Measurements from ENCODE around the gene C5.

Gene C5

DNA sequence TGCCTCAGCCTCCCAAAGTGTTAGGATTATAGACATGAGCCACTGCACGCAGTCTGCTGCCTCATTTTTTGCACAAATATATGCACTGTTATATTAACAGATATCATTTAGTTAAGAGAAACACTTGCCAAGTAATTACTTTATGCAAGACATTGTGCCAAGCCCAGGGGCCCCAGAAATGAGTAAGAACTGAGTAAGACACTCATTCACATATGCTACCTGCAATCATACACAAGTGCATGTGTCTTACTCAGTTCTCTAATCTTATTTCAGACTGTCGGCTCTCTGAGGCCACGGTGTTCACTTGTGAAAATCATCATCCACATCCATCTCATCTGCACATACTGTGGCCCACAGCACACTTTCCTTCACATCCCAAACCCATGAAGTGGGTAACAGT is 139.4 kb downstream of the C5 start:
- H3K4me1 ChIP-seq (ENCODE audit: control insufficient read depth, insufficient read depth, low read length), result peaks cover 11% of the 10 kb centered on the region
- no peak overlapping the region for H3K4me3 ChIP-seq (ENCODE audit: low read length in 2 of 2)
- no peaks in the 10 kb centered on the region for H3K27me3 ChIP-seq (ENCODE audit: control insufficient read depth in 1 of 2, insufficient read depth in 2 of 2, low read length in 2 of 2)
- H3K36me3 ChIP-seq (ENCODE audit: control insufficient read depth in 2 of 2, insufficient read depth in 2 of 2, low read length in 2 of 2), result peaks cover 13 to 16% of the 10 kb centered on the region in 2 donors
- H3K27ac ChIP-seq (ENCODE audit: low read length), result no peak overlapping the region
- H3K9me3 ChIP-seq (ENCODE audit: control insufficient read depth in 2 of 2, low read length in 2 of 2), result no peaks in the 10 kb centered on the region
- H3K9ac ChIP-seq (ENCODE audit: low read length in 2 of 2), result no peak overlapping the region

DNA sequence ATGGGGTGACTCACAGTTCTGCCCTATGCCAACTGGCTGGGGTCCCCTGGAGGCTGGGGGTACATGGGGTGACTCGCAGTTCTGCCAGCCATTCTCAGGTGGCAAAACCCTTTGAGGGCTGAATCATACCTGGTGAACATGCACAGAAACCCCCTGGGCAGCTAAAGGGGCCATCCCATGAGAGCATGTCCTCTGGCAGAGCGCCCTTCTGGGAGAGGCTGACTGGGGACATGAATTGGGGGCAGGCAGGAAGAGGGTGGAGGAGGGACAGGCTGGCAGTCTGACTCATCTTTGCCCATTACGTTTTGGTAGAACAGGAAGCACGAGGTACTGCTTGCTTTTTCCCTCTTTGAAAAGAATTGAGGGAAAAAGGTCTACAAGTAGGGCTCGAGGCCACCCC is 140.2 kb downstream of the C5 start:
- H3K9me3 ChIP-seq (ENCODE audit: control insufficient read depth in 2 of 2, low read length in 2 of 2), result no peaks in the 10 kb centered on the region
- no peaks in the 10 kb centered on the region for H3K27me3 ChIP-seq (ENCODE audit: control insufficient read depth in 1 of 2, insufficient read depth in 2 of 2, low read length in 2 of 2)
- no peak overlapping the region for H3K27ac ChIP-seq (ENCODE audit: low read length)
- H3K4me1 ChIP-seq (ENCODE audit: control insufficient read depth, insufficient read depth, low read length), result peaks cover 11% of the 10 kb centered on the region
- no peak overlapping the region for H3K4me3 ChIP-seq (ENCODE audit: low read length in 2 of 2)
- H3K36me3 ChIP-seq (ENCODE audit: control insufficient read depth in 2 of 2, insufficient read depth in 2 of 2, low read length in 2 of 2), result peaks cover 15 to 16% of the 10 kb centered on the region in 2 donors
- no peak overlapping the region for H3K9ac ChIP-seq (ENCODE audit: low read length in 2 of 2)

DNA sequence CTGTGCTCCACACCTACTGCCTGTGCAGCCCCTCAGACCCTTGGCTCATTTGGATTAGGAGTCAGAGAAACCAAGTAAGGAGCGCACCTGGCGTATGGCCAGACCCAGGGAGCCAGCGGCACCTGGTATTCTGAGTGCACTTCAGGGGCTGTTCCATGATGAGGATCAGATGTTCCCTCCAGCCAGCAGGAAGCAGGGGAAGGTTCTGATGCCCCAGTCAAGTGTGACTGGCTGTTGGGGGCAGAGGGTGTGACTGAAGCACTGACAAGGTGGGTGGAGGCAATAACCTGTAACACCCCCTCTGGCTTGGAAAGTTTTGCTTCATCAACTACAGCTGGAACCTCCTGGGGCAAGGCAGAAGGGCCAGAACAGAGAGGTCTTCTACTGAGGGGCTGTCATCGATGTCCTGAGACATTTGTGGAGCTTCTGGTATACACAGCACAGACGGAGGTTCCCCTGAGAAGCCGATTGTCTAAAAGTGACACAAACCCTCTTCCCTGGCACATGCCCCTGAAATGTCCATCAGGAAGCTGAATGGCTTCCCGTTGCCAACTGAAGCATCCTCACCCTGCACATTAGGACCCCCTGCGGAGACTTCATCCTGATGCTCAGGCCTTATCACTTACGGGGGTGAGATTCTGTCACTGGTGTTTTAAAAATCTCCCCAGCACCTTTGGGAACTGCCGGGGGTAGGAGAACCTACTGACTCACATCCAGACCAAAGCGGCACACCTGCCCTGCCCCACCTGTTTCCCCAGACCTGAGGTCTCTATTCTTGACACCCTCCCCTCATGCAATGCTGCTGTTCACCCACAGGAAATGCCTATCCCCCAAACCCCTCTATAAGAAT is 144.5 kb downstream of the C5 start:
- Histone ChIP-seq H3K4me1 (ENCODE audit: control insufficient read depth, insufficient read depth, low read length) (peaks cover 2% of the 10 kb centered on the region), H3K9ac (ENCODE audit: low read length in 2 of 2) (no peak overlapping the region), H3K27me3 (ENCODE audit: control insufficient read depth in 1 of 2, insufficient read depth in 2 of 2, low read length in 2 of 2) (no peaks in the 10 kb centered on the region), H3K36me3 (ENCODE audit: control insufficient read depth in 2 of 2, insufficient read depth in 2 of 2, low read length in 2 of 2) (peaks cover 6 to 12% of the 10 kb centered on the region in 2 donors), H3K9me3 (ENCODE audit: control insufficient read depth in 2 of 2, low read length in 2 of 2) (no peaks in the 10 kb centered on the region), H3K27ac (ENCODE audit: low read length) (no peak overlapping the region), H3K4me3 (ENCODE audit: low read length in 2 of 2) (no peak overlapping the region)

- H3K4me1 ChIP-seq (ENCODE audit: control insufficient read depth, insufficient read depth, low read length), result peaks cover 2% of the 10 kb centered on the region
- no peak overlapping the region for H3K9ac ChIP-seq (ENCODE audit: low read length in 2 of 2)
- H3K9me3 ChIP-seq (ENCODE audit: control insufficient read depth in 2 of 2, low read length in 2 of 2), result no peaks in the 10 kb centered on the region
- no peak overlapping the region for H3K4me3 ChIP-seq (ENCODE audit: low read length in 2 of 2)
- H3K36me3 ChIP-seq (ENCODE audit: control insufficient read depth in 2 of 2, insufficient read depth in 2 of 2, low read length in 2 of 2), result peaks cover 6 to 12% of the 10 kb centered on the region in 2 donors
- no peak overlapping the region for H3K27ac ChIP-seq (ENCODE audit: low read length)
- H3K27me3 ChIP-seq (ENCODE audit: control insufficient read depth in 1 of 2, insufficient read depth in 2 of 2, low read length in 2 of 2), result no peaks in the 10 kb centered on the region
Measured at GRCh38 chr9:120904978-120905301, 145.1 kb downstream of the C5 start.

DNA sequence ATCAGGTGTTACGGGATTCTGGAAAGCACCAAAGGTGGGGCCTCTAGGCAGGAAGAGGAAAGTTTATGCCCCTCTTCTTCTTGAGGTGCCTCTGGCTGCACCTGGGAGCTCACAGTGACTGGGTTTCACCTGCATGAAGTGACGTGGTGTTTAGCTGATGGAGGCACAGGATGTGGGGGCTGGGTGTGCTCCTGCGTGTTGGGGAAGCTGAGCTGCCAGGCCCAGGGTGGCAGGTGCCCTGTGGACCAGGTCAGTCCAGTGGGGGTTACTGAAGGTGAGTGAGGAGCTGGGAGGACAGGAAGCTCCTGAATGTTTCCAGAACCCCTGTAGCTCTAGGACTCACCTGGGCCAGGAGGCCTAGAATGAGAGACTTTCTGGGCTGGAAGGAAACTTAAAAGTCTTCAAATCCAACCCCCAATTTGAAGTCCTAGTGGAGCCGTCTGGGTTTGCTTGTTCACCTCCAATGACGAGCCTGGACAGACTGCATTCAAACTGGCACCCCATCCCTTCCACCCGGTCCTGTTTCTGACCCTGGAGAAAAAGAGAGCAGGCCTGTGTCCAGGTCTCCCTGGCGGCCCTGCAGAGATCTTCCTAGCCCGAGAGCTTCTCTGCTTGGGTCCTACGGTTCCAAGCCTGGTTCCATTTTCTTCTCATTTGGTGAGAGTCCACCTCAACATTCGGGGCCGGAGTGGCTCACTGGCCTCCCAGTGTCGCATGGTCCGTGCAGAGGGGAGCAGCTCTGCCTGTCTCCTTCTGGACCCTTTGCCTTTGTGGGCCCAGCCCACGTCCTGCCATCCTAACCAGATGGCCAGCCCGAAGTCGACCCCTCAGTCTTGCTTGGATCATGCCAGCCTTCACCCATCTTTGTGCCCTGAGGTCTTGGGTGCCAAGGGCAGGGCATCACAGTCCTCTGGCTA is 145.8 kb downstream of the C5 start:
- Histone ChIP-seq H3K4me3 (ENCODE audit: low read length in 2 of 2) (no peak overlapping the region), H3K4me1 (ENCODE audit: control insufficient read depth, insufficient read depth, low read length) (no peaks in the 10 kb centered on the region), H3K27ac (ENCODE audit: low read length) (no peak overlapping the region), H3K9ac (ENCODE audit: low read length in 2 of 2) (no peak overlapping the region), H3K27me3 (ENCODE audit: control insufficient read depth in 1 of 2, insufficient read depth in 2 of 2, low read length in 2 of 2) (no peaks in the 10 kb centered on the region), H3K9me3 (ENCODE audit: control insufficient read depth in 2 of 2, low read length in 2 of 2) (no peaks in the 10 kb centered on the region), H3K36me3 (ENCODE audit: control insufficient read depth in 2 of 2, insufficient read depth in 2 of 2, low read length in 2 of 2) (peaks cover 6 to 11% of the 10 kb centered on the region in 2 donors)

DNA sequence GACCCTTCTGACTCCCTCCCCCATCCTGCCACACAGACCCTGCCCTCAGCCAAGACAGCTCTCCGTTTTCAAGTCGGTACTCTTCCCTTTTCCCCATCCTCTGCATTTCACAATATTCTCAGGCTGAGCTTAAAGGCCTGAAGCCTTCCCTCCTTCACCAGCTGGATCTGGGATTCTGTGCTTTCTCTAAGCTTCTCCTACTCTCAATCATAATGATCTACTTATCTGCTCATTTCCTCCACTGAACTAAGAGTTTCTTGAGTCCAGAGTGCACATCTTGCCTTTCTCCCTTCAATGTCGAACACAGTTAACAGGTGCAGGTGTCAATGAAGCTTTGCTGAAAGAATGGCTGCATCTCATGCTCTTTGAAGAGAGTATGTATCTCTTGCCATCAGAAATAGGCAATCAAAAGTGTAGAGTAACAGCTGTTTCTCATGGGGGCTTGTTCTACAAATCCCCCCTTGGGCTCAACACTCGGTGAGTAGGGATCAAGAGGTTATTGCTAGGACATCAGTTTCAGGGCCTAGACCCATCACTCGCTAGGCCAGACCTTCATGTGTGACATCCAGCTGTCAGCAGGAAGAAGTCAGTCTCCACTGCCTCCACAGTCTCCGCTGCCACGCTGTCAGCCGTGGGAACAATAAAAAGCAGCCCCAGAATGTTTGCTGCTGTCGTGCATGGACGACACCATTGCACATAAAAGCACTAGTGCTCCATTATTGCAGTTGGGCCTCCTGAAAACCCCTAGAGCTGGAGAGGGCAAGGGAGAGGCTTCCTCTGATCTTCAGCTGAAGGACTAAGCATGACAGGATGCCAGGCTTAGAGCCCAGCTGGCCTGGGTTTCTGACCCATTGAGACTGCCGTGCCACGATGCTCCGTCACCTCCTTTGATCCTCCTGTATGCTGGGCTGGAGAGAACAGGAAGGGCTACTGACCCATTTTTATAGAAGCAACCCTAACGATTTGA is 147.2 kb downstream of the C5 start:
- Histone ChIP-seq H3K4me3 (ENCODE audit: low read length in 2 of 2) (no peak overlapping the region), H3K4me1 (ENCODE audit: control insufficient read depth, insufficient read depth, low read length) (no peaks in the 10 kb centered on the region), H3K9me3 (ENCODE audit: control insufficient read depth in 2 of 2, low read length in 2 of 2) (no peaks in the 10 kb centered on the region), H3K36me3 (ENCODE audit: control insufficient read depth in 2 of 2, insufficient read depth in 2 of 2, low read length in 2 of 2) (peaks cover 2 to 6% of the 10 kb centered on the region in 2 donors), H3K27ac (ENCODE audit: low read length) (no peak overlapping the region), H3K27me3 (ENCODE audit: control insufficient read depth in 1 of 2, insufficient read depth in 2 of 2, low read length in 2 of 2) (no peaks in the 10 kb centered on the region), H3K9ac (ENCODE audit: low read length in 2 of 2) (no peak overlapping the region)

Measured in stomach smooth muscle (tissue), 2 donors.